Colonic mucosa (tissue), 4 donors: ENCODE data around the gene RAN. TPM values are rescaled to one million over a fixed set of nuclear protein-coding genes. Genes with fewer than 3 reads are reported as not detected.

Experiments used
- DNase-seq: peaks from one replicate; pipeline ENCODE4 v3.0.0-alpha.2; 2020
- H3K27ac ChIP-seq: fragments of 200-600 bp; one replicate; pipeline ENCODE4 v1.8.0; 2021
- H3K27me3 ChIP-seq: fragments of 200-600 bp; one replicate; pipeline ENCODE4 v1.8.0; 2021
- H3K36me3 ChIP-seq: fragments of 200-600 bp; one replicate; pipeline ENCODE4 v1.8.0; 2021
- H3K4me1 ChIP-seq: fragments of 200-600 bp; one replicate; pipeline ENCODE4 v1.8.0; 2021; ENCODE audit warnings: mild to moderate bottlenecking
- H3K4me3 ChIP-seq: fragments of 200-600 bp; one replicate; pipeline ENCODE4 v1.8.0; 2021
- H3K9ac ChIP-seq, 2 donors: one replicate each; pipeline ENCODE4 v1.7.0; 2013; ENCODE audit warnings: control low read depth in 2 of 2, low read depth in 2 of 2, low read length in 2 of 2
- H3K9me3 ChIP-seq: fragments of 200-600 bp; one replicate; pipeline ENCODE4 v1.8.0; 2021
- intact Hi-C: fragments of 100-400 bp; cut with DNase I; formaldehyde crosslinking; loops from one replicate; pipeline ENCODE4 v1.14.1; 2022
- total RNA-seq, 2 donors: library from RNA; stranded (reverse); fragmentation: NEBNext Ultra II Directional in 1 of 2; extraction: Animal tissue kit (Norgen Biotek cat#: 25700) in 1 of 2; gene quantifications; one replicate each; pipeline ENCODE4 v1.2.1, GENCODE V29; 2021
- TF ChIP-seq, protein P1 (sequence below): fragments of 200-600 bp; IDR thresholded peaks from one replicate; pipeline ENCODE4 v1.8.0; 2022; ENCODE audit warnings: antibody characterized with exemption, mild to moderate bottlenecking
- donor health status: healthy.
- donor health status: DM: no; HTN: no; CAD: no.
- donor health status: DM: no; HTN: no; CAD: no.

The RAN gene
- total RNA-seq, 2 donors from 2014 or later: 374 to 847 TPM

DNA sequence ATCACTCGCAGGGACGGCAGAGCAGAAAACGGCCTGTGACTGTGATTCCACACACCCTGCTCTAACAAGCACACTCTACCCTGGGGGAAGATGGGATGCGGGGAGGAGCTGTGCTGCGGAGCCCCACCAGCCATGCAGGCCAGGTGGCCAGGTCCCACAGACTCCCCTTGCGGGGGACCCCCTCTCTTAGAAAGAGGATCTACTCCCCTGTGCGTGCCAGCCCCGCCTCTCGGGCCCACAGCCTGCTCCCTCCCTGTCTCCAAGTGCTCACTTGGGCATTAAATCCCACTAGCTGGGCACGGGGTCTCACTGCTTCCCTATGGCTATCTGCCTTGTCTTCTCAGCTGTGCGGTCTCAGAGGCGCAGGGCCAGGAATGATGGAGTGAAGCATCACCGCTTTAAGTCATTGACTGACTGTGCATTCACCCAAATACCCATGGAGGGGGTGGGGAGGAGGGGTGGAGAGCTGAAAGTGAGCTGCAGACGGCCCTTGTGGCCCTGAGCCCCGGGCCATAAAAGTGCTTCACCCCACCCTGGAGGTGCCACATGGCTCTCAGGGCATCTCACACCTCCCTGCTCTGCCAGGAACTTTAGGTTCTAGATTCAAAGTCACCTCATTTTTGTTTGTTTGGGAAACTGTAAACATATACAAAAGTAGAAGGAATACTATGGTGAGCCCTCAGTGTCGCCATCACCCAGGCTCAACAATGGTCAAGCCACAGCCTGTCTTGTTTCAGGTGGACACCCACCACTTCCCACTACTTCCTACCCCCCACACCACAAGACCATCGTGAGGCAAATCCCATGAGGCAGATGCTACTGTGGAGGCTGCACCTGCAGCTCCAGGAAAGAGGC is 42.2 kb upstream of the RAN start:
- H3K27ac ChIP-seq: no peak overlapping the region
- no peak for DNase-seq
- no peaks in the 10 kb centered on the region for H3K9me3 ChIP-seq
- no peak overlapping the region for H3K4me3 ChIP-seq
- no peaks in the 10 kb centered on the region for H3K4me1 ChIP-seq
- TF ChIP-seq, protein P1, sequence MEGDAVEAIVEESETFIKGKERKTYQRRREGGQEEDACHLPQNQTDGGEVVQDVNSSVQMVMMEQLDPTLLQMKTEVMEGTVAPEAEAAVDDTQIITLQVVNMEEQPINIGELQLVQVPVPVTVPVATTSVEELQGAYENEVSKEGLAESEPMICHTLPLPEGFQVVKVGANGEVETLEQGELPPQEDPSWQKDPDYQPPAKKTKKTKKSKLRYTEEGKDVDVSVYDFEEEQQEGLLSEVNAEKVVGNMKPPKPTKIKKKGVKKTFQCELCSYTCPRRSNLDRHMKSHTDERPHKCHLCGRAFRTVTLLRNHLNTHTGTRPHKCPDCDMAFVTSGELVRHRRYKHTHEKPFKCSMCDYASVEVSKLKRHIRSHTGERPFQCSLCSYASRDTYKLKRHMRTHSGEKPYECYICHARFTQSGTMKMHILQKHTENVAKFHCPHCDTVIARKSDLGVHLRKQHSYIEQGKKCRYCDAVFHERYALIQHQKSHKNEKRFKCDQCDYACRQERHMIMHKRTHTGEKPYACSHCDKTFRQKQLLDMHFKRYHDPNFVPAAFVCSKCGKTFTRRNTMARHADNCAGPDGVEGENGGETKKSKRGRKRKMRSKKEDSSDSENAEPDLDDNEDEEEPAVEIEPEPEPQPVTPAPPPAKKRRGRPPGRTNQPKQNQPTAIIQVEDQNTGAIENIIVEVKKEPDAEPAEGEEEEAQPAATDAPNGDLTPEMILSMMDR: no peak
- H3K9ac ChIP-seq: no peak overlapping the region
- intact Hi-C loops: no loop called here
- no peaks in the 10 kb centered on the region for H3K36me3 ChIP-seq
- no peaks in the 10 kb centered on the region for H3K27me3 ChIP-seq

DNA sequence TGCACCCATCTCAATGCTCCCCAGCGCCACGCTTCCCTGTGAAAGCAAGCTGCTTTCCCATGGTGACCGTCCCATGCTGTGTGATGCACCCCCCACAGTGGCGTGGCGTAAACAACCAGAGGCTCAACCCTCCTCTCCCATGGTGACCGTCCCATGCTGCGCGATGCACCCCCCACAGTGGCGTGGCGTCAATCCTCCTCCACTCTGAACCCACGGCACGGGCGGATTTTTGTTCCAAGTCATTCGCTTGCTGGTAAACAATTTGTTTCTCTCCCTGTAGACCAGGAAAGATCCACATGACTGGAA is 41.7 kb upstream of the RAN start:
- Histone ChIP-seq H3K27me3 (no peaks in the 10 kb centered on the region), H3K9me3 (no peaks in the 10 kb centered on the region), H3K4me1 (no peaks in the 10 kb centered on the region), H3K4me3 (no peak overlapping the region), H3K9ac (no peak overlapping the region), H3K36me3 (no peaks in the 10 kb centered on the region), H3K27ac (no peak overlapping the region)
- intact Hi-C loops: no loop called here
- TF ChIP-seq, protein P1: no peak
- no peak for DNase-seq

DNA sequence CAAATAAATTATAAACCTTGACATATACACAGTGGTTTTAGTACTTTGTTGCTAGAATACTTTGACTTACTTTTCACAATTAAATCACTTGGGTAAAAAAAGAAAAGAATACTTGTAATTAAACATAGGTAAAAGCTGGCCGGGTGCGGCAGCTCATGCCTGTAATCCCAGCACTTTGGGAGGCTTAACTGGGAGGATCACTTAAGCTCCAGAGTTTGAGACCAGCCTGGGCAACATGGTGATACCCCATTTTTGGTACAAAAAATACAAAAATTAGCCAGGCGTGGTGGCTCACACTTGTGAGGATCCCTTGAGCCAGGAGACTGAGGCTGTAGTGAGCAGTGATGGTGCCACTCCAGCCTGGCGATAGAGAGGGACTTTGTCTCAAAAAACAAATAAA is 40.6 kb upstream of the RAN start:
- intact Hi-C loops: no loop called here
- H3K4me1 ChIP-seq: no peaks in the 10 kb centered on the region
- no peaks in the 10 kb centered on the region for H3K9me3 ChIP-seq
- no peaks in the 10 kb centered on the region for H3K36me3 ChIP-seq
- no peaks in the 10 kb centered on the region for H3K27me3 ChIP-seq
- H3K4me3 ChIP-seq: no peak overlapping the region
- no peak for DNase-seq
- H3K9ac ChIP-seq: no peak overlapping the region
- TF ChIP-seq, protein P1: no peak
- no peak overlapping the region for H3K27ac ChIP-seq

DNA sequence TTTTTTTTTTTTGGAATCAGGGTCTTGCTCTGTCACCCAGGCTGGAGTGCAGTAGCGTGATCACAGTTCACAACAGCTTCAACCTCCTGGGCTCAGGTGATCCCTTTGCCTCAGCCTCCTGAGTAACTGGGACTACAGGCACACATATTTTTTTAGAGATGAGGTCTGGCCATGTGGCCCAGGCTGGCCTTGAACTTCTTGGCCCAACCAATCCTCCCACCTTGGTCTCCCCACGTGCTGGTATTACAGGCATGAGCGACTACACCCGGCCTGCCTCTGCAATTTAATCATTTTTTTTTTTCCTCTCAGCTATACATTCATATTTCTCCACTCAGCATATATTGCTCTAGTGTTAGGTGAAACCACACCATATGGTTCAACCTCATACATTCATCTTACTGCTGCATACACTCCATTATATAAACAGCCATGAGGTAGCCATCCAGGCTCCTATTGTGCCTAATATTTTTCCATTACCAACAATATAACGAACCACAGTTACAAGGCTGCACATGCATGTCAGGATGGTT is 39.9 kb upstream of the RAN start:
- intact Hi-C loops: no loop called here

DNA sequence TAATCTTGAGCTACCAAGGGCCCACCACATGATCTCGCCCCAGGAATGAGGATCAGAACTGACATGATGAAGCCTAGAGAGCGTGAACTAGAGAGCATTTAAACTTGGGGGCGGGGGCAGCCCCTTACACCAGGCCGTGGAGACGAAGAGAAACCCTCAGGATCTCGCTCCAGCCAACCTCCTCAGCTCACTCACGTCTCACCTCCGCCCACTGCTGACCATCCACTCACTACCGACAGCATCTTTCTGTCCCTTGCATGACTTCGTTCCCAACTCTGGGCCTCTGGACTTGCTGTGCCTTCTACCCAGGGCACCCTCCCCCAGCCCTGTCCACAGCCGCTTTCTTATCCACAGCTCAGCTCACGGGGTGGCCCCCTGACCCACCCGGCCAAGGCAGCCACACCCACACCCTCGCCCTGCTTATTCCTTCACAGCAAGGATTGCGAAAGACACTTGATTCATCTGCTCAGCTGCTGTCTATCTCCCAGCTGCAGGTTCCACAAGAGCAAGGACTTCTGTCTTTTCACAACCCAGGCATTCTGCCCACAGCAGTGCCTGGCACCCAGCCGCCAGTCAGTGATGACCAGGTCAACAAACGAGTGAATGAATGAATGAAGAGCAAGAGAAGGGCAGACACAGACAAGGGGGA is 39.2 kb upstream of the RAN start:
- intact Hi-C loops: no loop called here
- Histone ChIP-seq H3K27ac (no peak overlapping the region), H3K36me3 (no peaks in the 10 kb centered on the region), H3K4me1 (no peaks in the 10 kb centered on the region), H3K9ac (no peak overlapping the region), H3K27me3 (no peaks in the 10 kb centered on the region), H3K9me3 (no peaks in the 10 kb centered on the region), H3K4me3 (no peak overlapping the region)
- peak; percentile 22 for DNase-seq
- TF ChIP-seq, protein P1: no peak

More for the DNA sequence above, 39.9 kb upstream of the RAN start:
- H3K9ac ChIP-seq: no peak overlapping the region
- H3K27ac ChIP-seq: no peak overlapping the region
- H3K4me1 ChIP-seq: no peaks in the 10 kb centered on the region
- H3K36me3 ChIP-seq: no peaks in the 10 kb centered on the region
- no peaks in the 10 kb centered on the region for H3K9me3 ChIP-seq
- H3K27me3 ChIP-seq: no peaks in the 10 kb centered on the region
- no peak overlapping the region for H3K4me3 ChIP-seq
- TF ChIP-seq, protein P1: no peak
- no peak for DNase-seq
